ENCODE measurements around the gene ZBTB16. TPM values are rescaled to one million over a fixed set of nuclear protein-coding genes. Genes with fewer than 3 reads are reported as not detected.

Gene ZBTB16
- total RNA-seq, 4 donors from 2014 or later = 10.4 to 137 (median 18.8) TPM

DNA sequence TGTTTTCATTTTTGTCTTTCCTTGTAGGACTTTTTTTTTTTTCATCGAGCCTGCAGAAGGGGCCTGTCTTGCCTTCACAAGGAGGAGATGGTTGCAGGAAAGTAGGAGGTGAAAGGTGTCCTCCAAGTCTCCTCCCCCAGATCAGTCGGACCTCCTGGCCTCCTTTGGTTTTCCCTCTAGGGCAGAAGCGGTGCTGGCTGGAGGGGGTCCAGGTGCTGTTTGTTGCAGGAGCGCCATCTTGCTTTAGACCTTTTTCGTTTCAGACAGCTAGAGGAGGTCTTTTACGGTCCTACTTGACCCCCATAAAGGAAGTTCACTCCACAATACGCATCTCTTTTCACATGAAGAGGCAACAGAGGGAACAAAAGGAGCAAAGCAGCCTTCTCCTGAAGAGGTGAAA is 66.0 kb downstream of the ZBTB16 start:
- Histone ChIP-seq H3K9me3 (no peaks in the 10 kb centered on the region), H3K4me1 (peaks cover 0 to 91% (median 28%) of the 10 kb centered on the region in 3 donors), H3K36me3 (peaks cover 0 to 34% (median 0%) of the 10 kb centered on the region in 3 donors), H3K27me3 (no peaks in the 10 kb centered on the region), H3K4me3 (no peak overlapping the region), H3K27ac (peak overlapping the region in 1 of 4 donors; percentile 14)
- no peak for DNase-seq
- 81 to 87% methylated on average over 7 of the region's 7 CpGs for WGBS, 2 donors
- intact Hi-C loops (cut with DNase I) = no loop called here
- TF ChIP-seq POLR2A (IDR thresholded peaks at IDR 0.05) = no peak
- TF ChIP-seq, protein P1, sequence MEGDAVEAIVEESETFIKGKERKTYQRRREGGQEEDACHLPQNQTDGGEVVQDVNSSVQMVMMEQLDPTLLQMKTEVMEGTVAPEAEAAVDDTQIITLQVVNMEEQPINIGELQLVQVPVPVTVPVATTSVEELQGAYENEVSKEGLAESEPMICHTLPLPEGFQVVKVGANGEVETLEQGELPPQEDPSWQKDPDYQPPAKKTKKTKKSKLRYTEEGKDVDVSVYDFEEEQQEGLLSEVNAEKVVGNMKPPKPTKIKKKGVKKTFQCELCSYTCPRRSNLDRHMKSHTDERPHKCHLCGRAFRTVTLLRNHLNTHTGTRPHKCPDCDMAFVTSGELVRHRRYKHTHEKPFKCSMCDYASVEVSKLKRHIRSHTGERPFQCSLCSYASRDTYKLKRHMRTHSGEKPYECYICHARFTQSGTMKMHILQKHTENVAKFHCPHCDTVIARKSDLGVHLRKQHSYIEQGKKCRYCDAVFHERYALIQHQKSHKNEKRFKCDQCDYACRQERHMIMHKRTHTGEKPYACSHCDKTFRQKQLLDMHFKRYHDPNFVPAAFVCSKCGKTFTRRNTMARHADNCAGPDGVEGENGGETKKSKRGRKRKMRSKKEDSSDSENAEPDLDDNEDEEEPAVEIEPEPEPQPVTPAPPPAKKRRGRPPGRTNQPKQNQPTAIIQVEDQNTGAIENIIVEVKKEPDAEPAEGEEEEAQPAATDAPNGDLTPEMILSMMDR (IDR thresholded peaks at IDR 0.05) = no peak

- Histone ChIP-seq H3K36me3 (peaks cover 0 to 34% (median 0%) of the 10 kb centered on the region in 3 donors), H3K9me3 (no peaks in the 10 kb centered on the region), H3K27ac (peak overlapping the region in 1 of 4 donors; percentile 14), H3K4me1 (peaks cover 0 to 91% (median 26%) of the 10 kb centered on the region in 3 donors), H3K4me3 (no peak overlapping the region), H3K27me3 (no peaks in the 10 kb centered on the region)
- no peak for DNase-seq
- intact Hi-C loops (cut with DNase I) = no loop called here
- TF ChIP-seq, protein P1 (IDR thresholded peaks at IDR 0.05) = no peak
- no peak for TF ChIP-seq POLR2A (IDR thresholded peaks at IDR 0.05)
- 53 to 83% methylated on average over 2 of the region's 2 CpGs for WGBS, 2 donors
Measured at GRCh38 chr11:114125959-114126358, 66.4 kb downstream of the ZBTB16 start.

- no peak overlapping the region for H3K27ac ChIP-seq
- no peak overlapping the region for H3K4me3 ChIP-seq
- TF ChIP-seq, protein P1 (IDR thresholded peaks at IDR 0.05) = no peak
- no peak for TF ChIP-seq POLR2A (IDR thresholded peaks at IDR 0.05)
- DNase-seq = no peak
- peaks cover 5 to 93% (median 31%) of the 10 kb centered on the region in 3 donors for H3K4me1 ChIP-seq
- H3K36me3 ChIP-seq = peaks cover 0 to 34% (median 0%) of the 10 kb centered on the region in 3 donors
- WGBS, 2 donors = 88 to 89% methylated on average over 5 of the region's 5 CpGs
- no peaks in the 10 kb centered on the region for H3K9me3 ChIP-seq
- no peaks in the 10 kb centered on the region for H3K27me3 ChIP-seq
- intact Hi-C loops (cut with DNase I) = no loop called here
Measured at GRCh38 chr11:114128399-114128798, 68.9 kb downstream of the ZBTB16 start.

GRCh38 chr11:114129142-114129541 is 69.6 kb downstream of the ZBTB16 start:
- 82 to 85% methylated on average over 9 of the region's 9 CpGs for WGBS, 2 donors
- Histone ChIP-seq H3K27ac (no peak overlapping the region), H3K36me3 (peaks cover 0 to 34% (median 0%) of the 10 kb centered on the region in 3 donors), H3K4me1 (peaks cover 5 to 93% (median 36%) of the 10 kb centered on the region in 3 donors), H3K27me3 (no peaks in the 10 kb centered on the region), H3K4me3 (no peak overlapping the region), H3K9me3 (no peaks in the 10 kb centered on the region)
- no peak for TF ChIP-seq POLR2A (IDR thresholded peaks at IDR 0.05)
- no peak for DNase-seq
- intact Hi-C loops (cut with DNase I) = no loop called here

DNA sequence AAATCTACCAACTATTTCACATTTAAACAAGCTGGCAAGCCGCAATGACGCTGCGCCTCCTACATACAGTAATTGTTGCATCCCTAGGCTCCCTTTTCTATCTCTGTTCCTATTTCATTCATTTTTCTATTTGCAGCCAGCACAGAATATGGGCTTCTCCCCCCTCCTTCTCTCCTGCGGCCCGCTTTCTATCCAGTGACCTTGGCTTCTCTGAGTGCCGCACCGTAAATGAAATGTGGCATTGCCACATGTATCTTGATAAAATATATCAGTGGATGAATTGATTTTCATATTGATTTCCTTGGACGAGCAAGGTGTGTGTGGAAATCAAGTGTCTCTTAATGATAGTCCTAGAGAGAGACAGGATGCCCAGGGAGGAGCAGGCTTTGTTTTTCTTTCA is 70.2 kb downstream of the ZBTB16 start:
- Histone ChIP-seq H3K27me3 (no peaks in the 10 kb centered on the region), H3K4me1 (peaks cover 5 to 95% (median 36%) of the 10 kb centered on the region in 3 donors), H3K36me3 (peaks cover 0 to 34% (median 0%) of the 10 kb centered on the region in 3 donors), H3K4me3 (no peak overlapping the region), H3K9me3 (no peaks in the 10 kb centered on the region), H3K27ac (no peak overlapping the region)
- no peak for DNase-seq
- TF ChIP-seq POLR2A (IDR thresholded peaks at IDR 0.05) = no peak
- 82 to 84% methylated on average over 8 of the region's 8 CpGs for WGBS, 2 donors
- intact Hi-C loops (cut with DNase I) = no loop called here

- TF ChIP-seq, protein P1 (IDR thresholded peaks at IDR 0.05) = no peak
- no peak for TF ChIP-seq POLR2A (IDR thresholded peaks at IDR 0.05)
- Histone ChIP-seq H3K9me3 (no peaks in the 10 kb centered on the region), H3K36me3 (peaks cover 0 to 34% (median 0%) of the 10 kb centered on the region in 3 donors), H3K27me3 (no peaks in the 10 kb centered on the region), H3K4me3 (no peak overlapping the region), H3K4me1 (peaks cover 10 to 95% (median 40%) of the 10 kb centered on the region in 3 donors), H3K27ac (no peak overlapping the region)
- WGBS, 2 donors = 55 to 66% methylated on average over 6 of the region's 6 CpGs
- DNase-seq = no peak
- intact Hi-C loops (cut with DNase I) = no loop called here
Measured at GRCh38 chr11:114130115-114130576, 70.6 kb downstream of the ZBTB16 start.

All from esophagus squamous epithelium (tissue), 5 donors.